ENCODE data around the gene GPANK1. TPM values are rescaled to one million over a fixed set of nuclear protein-coding genes. Genes with fewer than 3 reads are reported as not detected.

Gene GPANK1
- total RNA-seq, 1 donor from 2014 or later: 13.0 TPM

DNA sequence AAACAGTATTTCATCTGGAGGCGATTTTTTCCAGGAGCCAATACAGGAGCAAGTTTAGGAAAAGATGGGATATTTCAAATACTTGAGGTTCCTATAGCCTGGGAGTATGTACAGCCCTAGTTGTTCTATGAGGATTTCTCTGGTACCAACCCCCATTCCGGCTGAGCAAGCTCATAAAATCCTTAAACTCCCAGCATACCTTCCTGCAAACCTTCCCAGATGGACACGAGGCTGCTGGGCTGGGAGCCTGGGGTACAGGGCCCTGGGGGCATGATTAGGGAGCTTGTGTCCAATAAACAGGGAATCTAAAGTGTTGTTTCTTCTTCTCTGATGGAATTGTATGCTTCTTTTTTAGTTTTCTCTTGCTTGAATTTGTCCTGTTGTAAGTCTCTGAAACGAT, 42.8 kb downstream of the GPANK1 start:
- DNase-seq (ENCODE audit: extremely low read depth, low read depth, low spot score): no peak

DNA sequence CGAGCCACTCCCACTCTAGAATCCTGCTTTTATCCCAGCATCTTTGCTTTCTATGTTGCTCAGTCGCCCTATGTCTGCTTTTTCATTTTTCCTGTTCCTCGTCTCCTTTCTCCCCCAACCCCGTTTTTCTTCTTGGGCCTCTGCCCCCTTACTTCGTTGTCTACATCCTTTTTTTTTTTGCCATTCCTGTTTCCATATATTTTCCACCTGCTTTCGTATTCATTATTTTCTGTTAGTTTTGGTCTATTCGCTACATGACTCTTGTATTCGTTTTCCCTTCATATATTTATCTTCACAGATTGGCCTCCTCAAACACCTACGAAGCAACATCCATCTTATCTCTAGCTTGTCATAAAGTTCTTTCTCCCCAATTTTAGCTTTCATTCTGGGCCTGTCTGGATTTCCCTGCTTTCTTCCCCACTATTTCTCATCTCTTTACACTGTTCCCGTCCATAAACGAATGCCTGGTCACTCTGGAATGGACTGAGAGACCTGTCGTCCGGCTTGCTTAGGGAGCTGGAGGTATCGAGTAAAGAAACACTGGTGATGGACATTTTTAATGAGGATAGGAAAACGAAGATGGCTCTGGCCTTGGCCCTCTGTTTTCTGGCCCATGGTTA, 43.4 kb downstream of the GPANK1 start:
- DNase-seq (ENCODE audit: extremely low read depth, low read depth, low spot score): no peak

DNA sequence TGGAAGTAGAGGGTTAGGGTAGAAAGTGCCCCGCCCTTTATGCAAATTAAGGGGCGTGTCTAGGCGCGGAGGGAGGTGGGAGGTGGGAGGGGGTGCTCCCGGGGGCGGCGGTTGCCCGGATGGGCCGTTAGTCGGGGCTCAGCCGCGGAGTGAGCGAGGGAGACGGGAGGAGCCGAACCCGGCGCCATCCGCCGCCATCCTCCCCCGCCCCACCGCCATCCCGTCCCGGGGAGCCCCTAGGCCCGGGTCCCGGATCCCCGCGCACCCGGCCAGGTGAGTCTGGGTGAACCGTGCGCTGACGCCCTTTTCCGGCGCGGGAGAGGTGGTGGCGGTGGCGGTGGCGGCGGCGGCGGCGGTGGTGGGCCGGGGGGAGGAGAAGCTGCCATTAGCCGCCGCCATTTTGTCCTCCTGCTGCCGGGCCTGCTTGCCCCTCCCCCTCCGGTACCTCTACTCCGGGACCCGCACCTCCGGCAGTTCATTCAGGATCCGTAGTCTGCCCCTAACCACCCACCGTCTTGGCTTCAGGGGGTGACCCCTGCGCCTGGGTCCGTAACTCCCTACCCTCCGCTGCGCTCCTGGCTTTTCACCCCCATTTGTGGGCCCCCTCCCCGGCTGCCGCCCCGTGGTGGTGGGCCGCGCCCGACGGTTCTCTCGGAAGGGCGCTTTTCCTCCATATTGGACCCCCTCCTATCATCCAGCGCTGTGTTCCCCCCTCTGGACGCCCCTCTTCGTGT, 44.0 kb downstream of the GPANK1 start, which contains the start of gene PRRC2A:
PRRC2A (plus strand) TSS at position 130 of the 734 bp plus-strand sequence. CDS start 2,075 bp downstream, outside the sequence.
- DNase-seq (ENCODE audit: extremely low read depth, low read depth, low spot score): no peak

DNA sequence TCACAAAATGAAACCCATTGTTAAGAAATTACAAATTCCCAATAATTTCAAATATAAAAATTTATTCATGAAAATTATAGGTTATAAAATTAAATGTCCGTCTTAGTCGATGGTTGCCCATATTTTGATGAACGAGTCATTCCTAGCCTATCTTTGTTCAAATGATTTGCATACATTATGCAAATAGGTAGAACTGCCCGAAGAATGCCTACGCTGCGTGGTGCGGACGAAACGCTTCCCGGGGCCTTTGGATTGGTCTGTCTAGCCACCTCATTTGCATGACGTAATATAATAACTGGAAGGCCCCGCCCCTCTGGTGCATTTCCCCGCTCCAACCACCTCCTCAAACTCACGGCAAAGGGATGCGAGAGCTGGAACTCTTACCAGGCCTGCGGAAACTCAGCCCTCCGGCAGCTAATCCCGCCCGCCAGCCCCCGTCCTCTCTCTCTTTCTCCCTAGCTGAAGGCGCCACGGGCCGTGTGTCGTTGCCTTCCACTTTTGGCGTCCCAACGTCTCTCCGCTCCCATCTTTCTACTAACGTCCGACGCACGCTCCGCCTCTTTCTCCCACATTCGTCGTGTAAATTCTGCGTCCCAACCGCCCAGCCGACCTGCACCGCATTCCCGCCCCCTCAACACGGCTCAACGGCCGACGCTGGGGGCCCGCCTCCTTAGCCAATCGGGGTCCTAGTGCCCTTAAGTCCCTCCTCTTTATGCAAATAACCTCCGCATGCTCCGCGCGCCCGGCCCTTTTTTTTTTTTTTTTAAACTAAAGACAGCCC, 44.8 kb downstream of the GPANK1 start:
- DNase-seq (ENCODE audit: extremely low read depth, low read depth, low spot score): peak; percentile 93

DNA sequence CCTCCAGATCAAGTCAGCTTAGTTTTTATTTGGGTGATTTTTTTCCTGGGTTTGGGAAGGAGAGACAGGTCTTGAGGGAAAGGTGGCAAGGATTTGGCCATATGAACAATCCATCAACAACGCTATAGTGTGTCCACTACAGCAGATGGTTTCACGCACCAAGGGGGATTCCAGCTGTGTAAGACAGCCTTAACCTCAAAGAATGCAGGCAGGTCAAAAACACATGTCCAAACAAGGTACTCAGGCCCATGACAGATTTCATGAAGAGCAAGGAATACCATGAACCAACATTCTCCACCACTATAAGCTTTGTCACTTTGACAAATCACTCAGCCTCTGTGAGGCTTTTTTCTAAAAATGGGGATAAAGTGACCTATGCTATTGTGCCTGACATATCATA, 47.8 kb downstream of the GPANK1 start:
- no peak for DNase-seq (ENCODE audit: extremely low read depth, low read depth, low spot score)

DNA sequence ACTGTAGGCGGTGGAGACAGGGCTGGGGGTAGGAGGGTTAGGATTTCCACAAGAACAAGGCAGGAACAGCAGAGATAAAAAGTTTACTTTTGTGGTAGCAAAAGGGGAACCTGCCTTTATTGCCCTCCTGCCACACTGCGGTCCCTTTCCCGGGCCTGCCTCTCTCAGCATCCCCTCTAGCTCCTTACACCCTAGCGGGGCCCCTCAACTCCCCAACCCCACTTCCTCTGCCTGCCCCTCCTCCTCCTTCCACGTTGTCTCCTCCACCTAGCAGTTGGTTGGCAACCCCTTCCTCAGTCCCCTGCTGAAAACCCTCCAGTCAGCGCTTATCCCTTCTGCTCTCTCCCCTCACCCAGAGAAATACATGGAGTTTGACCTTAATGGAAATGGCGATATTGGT, 49.0 kb downstream of the GPANK1 start:
- DNase-seq (ENCODE audit: extremely low read depth, low read depth, low spot score): no peak

DNA sequence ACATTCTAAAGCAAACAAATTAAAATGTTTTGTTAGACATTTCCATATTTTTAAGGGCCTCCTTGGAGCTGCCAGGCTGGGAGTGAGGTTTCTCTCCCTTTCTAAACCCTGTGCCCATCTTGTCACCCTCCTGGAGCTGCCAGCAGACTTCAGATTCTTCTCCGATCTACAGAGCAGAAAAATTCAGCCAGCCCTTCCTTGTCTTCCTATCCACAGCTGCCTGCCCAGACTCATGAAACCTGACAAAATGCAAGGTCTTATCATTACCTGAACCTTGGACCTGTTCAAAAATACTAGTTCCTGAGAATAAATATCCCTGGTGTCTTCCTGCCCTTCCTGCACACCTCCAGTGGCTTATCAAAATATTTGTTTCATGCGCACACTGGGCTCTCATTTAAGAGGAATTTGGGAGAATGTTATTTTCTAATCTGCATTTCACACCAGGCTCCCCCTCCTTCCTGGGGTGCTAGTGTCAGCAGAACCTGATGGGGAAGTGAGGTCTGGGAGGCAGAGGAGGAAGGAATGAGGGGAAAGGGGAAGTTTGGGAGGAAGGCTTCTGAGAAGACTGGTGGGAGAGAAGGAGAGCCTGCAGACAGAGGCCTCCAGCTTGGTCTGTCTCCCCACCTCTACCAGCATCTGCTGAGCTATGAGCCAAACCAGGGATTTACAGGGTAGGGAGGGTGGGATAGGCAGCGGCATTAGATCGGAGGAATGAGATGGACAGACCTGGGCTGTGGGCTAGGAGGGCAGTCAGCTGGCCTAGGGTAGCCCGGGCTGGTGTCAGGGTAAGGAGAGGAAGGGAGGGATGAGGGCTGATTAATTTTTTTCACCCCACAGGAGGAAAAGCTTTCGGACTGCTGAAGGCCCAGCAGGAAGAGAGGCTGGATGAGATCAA, 49.9 kb downstream of the GPANK1 start, which contains the start of gene AIF1:
AIF1 (plus strand) TSS at position 551 of the 895 bp plus-strand sequence; CDS start at position 647, 96 bp downstream.
- DNase-seq (ENCODE audit: extremely low read depth, low read depth, low spot score): no peak

DNA sequence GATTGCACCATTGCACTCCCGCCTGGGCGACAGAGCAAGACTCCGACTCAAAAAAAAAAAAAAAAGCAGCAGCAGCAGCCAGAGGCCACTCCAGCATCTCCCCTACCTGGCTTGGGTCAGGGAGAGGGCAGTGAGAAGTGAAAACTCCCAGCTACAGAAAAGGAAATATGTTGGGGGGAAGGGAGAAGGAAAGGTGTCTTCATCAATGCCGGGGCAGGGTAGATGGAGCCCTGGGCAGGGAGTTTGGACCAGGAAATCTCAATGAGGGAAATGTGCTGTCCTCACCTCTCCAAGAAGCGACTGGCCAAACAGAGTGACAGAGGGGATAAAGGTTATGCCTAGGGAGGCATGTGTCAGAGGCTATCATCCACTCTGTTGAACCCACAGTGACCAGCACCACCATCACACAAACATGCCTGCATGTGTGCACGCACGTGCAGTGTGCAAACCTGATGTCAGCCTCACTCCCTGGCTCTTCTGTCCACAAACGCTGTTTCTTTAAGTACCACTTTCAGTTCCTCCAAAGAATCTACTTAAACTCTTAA, 50.6 kb downstream of the GPANK1 start:
- no peak for DNase-seq (ENCODE audit: extremely low read depth, low read depth, low spot score)

Other genes with a start within 250 kb of the GPANK1 start
- 14.5 and 19.1 TPM in 2 replicates for gene MICB, start 166.9 kb downstream of the GPANK1 start, total RNA-seq
- not detected in 2 replicates for gene MCCD1, start 136.0 kb downstream of the GPANK1 start, total RNA-seq
- 230 and 249 TPM in 2 replicates for gene DDX39B, start 123.0 kb downstream of the GPANK1 start, total RNA-seq
- gene ATP6V1G2, start 118.4 kb downstream of the GPANK1 start, total RNA-seq: 0.18 and 1.2 TPM in 2 replicates
- gene NFKBIL1, start 117.4 kb downstream of the GPANK1 start, total RNA-seq: 20.6 and 27.7 TPM in 2 replicates
- gene LTA, start 92.7 kb downstream of the GPANK1 start, total RNA-seq: 0.53 TPM in 1 of 2 replicates, not detected in the other
- 0.88 and 4.4 TPM in 2 replicates for gene TNF, start 89.4 kb downstream of the GPANK1 start, total RNA-seq
- gene LTB, start 82.6 kb downstream of the GPANK1 start, total RNA-seq: 16.5 and 41.8 TPM in 2 replicates
- 0.87 and 0.99 TPM in 2 replicates for gene LST1, start 78.7 kb downstream of the GPANK1 start, total RNA-seq
- gene NCR3, start 72.0 kb downstream of the GPANK1 start, total RNA-seq: not detected in 2 replicates
- not detected in 2 replicates for gene AIF1, start 49.8 kb downstream of the GPANK1 start, total RNA-seq
- gene PRRC2A, start 44.3 kb downstream of the GPANK1 start, total RNA-seq: 125 and 166 TPM in 2 replicates
- gene BAG6, start 12.3 kb downstream of the GPANK1 start, total RNA-seq: 259 and 375 TPM in 2 replicates
- gene APOM, start 9.1 kb downstream of the GPANK1 start, total RNA-seq: not detected in 2 replicates
- 19.1 and 19.6 TPM in 2 replicates for gene C6orf47, start 4.2 kb downstream of the GPANK1 start, total RNA-seq
- gene CSNK2B, start 1.1 kb upstream of the GPANK1 start, total RNA-seq: 292 and 314 TPM in 2 replicates
- 2.6 and 7.9 TPM in 2 replicates for gene LY6G5B, start 5.0 kb upstream of the GPANK1 start, total RNA-seq
- gene LY6G5C, start 16.1 kb upstream of the GPANK1 start, total RNA-seq: 3.7 and 4.1 TPM in 2 replicates
- gene ABHD16A, start 38.3 kb upstream of the GPANK1 start, total RNA-seq: 35.7 and 49.2 TPM in 2 replicates
- not detected in 2 replicates for gene LY6G6F, start 41.9 kb upstream of the GPANK1 start, total RNA-seq
- gene LY6G6D, start 50.4 kb upstream of the GPANK1 start, total RNA-seq: not detected in 2 replicates
- gene LY6G6C, start 56.7 kb upstream of the GPANK1 start, total RNA-seq: not detected in 2 replicates
- gene MPIG6B, start 58.4 kb upstream of the GPANK1 start, total RNA-seq: not detected in 2 replicates
- 110 and 138 TPM in 2 replicates for gene DDAH2, start 64.3 kb upstream of the GPANK1 start, total RNA-seq
- gene CLIC1, start 71.5 kb upstream of the GPANK1 start, total RNA-seq: 541 and 655 TPM in 2 replicates
- gene MSH5, start 75.0 kb upstream of the GPANK1 start, total RNA-seq: 3.7 and 18.7 TPM in 2 replicates
- 3.3 and 3.9 TPM in 2 replicates for gene SAPCD1, start 97.7 kb upstream of the GPANK1 start, total RNA-seq
- gene VWA7, start 112.3 kb upstream of the GPANK1 start, total RNA-seq: 0.34 and 0.58 TPM in 2 replicates
- 90.9 and 105 TPM in 2 replicates for gene VARS1, start 130.8 kb upstream of the GPANK1 start, total RNA-seq
- 45.3 and 74.3 TPM in 2 replicates for gene LSM2, start 142.0 kb upstream of the GPANK1 start, total RNA-seq
- gene HSPA1L, start 150.3 kb upstream of the GPANK1 start, total RNA-seq: 0.44 and 0.53 TPM in 2 replicates
- 140 and 161 TPM in 2 replicates for gene HSPA1A, start 150.5 kb upstream of the GPANK1 start, total RNA-seq
- gene HSPA1B, start 162.7 kb upstream of the GPANK1 start, total RNA-seq: 76.3 and 95.3 TPM in 2 replicates
- 82.6 and 83.5 TPM in 2 replicates for gene NEU1, start 197.8 kb upstream of the GPANK1 start, total RNA-seq
- gene SLC44A4, start 214.0 kb upstream of the GPANK1 start, total RNA-seq: 0.05 and 1.7 TPM in 2 replicates
- gene EHMT2, start 232.7 kb upstream of the GPANK1 start, total RNA-seq: 39.0 and 46.4 TPM in 2 replicates
- 1.7 TPM in 2 replicates for gene ZBTB12, start 237.1 kb upstream of the GPANK1 start, total RNA-seq

Measured in glomerular endothelial cell (primary cell).